Neural cell (in vitro differentiated cells): Measurements from ENCODE around the gene SH3GL1. TPM values are rescaled to one million over a fixed set of nuclear protein-coding genes. Genes with fewer than 3 reads are reported as not detected.

Source experiments
- H2AFZ ChIP-seq: fragments of 200-600, 300-800 bp; sonication (generic), shearing (Covaris generic); 2 replicates; pipeline ENCODE4 v1.6.0; 2014; ENCODE audit warnings: low read depth, mild to moderate bottlenecking, antibody characterized with exemption, low read length, moderate library complexity
- H3F3A ChIP-seq: fragments of 200-600 bp; shearing (Covaris generic); 2 replicates; pipeline ENCODE4 v1.6.1; 2016; ENCODE audit warnings: mild to moderate bottlenecking, moderate library complexity, mixed read lengths, antibody characterized with exemption, low read length; ENCODE audit not compliant: insufficient read depth, poor library complexity, severe bottlenecking
- H3K27ac ChIP-seq: fragments of 200-600, 300-800 bp; sonication (generic), shearing (Covaris generic); 2 replicates; pipeline ENCODE4 v1.5.1; 2014; ENCODE audit warnings: mild to moderate bottlenecking, low read length, moderate library complexity
- H3K27me3 ChIP-seq: fragments of 300-800, 200-600 bp; sonication (generic), shearing (Covaris generic); 2 replicates; pipeline ENCODE4 v1.6.0; 2014; ENCODE audit warnings: mild to moderate bottlenecking, low read depth, low read length, moderate library complexity; ENCODE audit not compliant: insufficient read depth
- H3K36me3 ChIP-seq: fragments of 300-800, 200-600 bp; sonication (generic), shearing (Covaris generic); 2 replicates; pipeline ENCODE4 v1.5.1; 2014; ENCODE audit warnings: mild to moderate bottlenecking, antibody characterized with exemption, low read length, moderate library complexity; ENCODE audit not compliant: insufficient read depth
- H3K4me2 ChIP-seq: fragments of 300-800, 200-600 bp; sonication (generic), shearing (Covaris generic); 2 replicates; pipeline ENCODE4 v1.6.0; 2014; ENCODE audit warnings: mild to moderate bottlenecking, low read length
- H3K4me3 ChIP-seq: fragments of 300-800, 200-600 bp; sonication (generic), shearing (Covaris generic); 2 replicates; pipeline ENCODE4 v1.5.1; 2014; ENCODE audit warnings: mild to moderate bottlenecking, low read length, moderate library complexity
- H3K79me2 ChIP-seq: fragments of 200-600 bp; shearing (Covaris generic); replicated peaks from 2 replicates; pipeline ENCODE4 v1.6.0; 2014; ENCODE audit warnings: mild to moderate bottlenecking, low read length, moderate library complexity; ENCODE audit not compliant: insufficient read depth
- H3K9ac ChIP-seq: fragments of 300-800, 200-600 bp; sonication (generic), shearing (Covaris generic); 2 replicates; pipeline ENCODE4 v1.6.1; 2016; ENCODE audit warnings: mild to moderate bottlenecking, low read length, mixed read lengths
- H3K9me2 ChIP-seq: fragments of 200-600 bp; shearing (Covaris generic); 2 replicates; pipeline ENCODE4 v1.6.1; 2016; ENCODE audit warnings: mild to moderate bottlenecking, low read length, mixed read lengths; ENCODE audit not compliant: insufficient read depth
- H3K9me3 ChIP-seq: fragments of 200-600, 300-800 bp; sonication (generic), shearing (Covaris generic); 2 replicates; pipeline ENCODE4 v1.6.1; 2016; ENCODE audit warnings: mild to moderate bottlenecking, mixed run types, low read length, moderate library complexity, mixed read lengths
- H4K20me1 ChIP-seq: fragments of 200-600 bp; shearing (Covaris generic); 2 replicates; pipeline ENCODE4 v1.6.1; 2016; ENCODE audit warnings: mild to moderate bottlenecking, mixed run types; ENCODE audit not compliant: insufficient read depth
- CTCF ChIP-seq: fragments of 450-650 bp; IDR thresholded peaks from 2 replicates; pipeline ENCODE4 v1.5.1; 2014; ENCODE audit warnings: antibody characterized with exemption, mild to moderate bottlenecking, moderate library complexity; ENCODE audit not compliant: poor library complexity, severe bottlenecking
- EP300 ChIP-seq: fragments of 450-650 bp; conservative IDR thresholded peaks from 2 replicates; pipeline ENCODE4 v1.6.1; 2014; ENCODE audit warnings: antibody characterized with exemption, mild to moderate bottlenecking, moderate library complexity; ENCODE audit not compliant: poor library complexity, severe bottlenecking
- EZH2 ChIP-seq: fragments of 200-600, 300-800 bp; shearing (Covaris generic), sonication (generic); IDR thresholded peaks from 2 replicates; pipeline ENCODE4 v1.6.1; 2014; ENCODE audit warnings: antibody characterized with exemption, low read length, borderline replicate concordance, mild to moderate bottlenecking; ENCODE audit not compliant: insufficient read depth, poor library complexity, severe bottlenecking
- MXI1 ChIP-seq: fragments of 450-650 bp; conservative IDR thresholded peaks from 2 replicates; pipeline ENCODE4 v1.6.1; 2014; ENCODE audit warnings: antibody characterized with exemption, mild to moderate bottlenecking; ENCODE audit not compliant: poor library complexity, severe bottlenecking
- POLR2AphosphoS5 ChIP-seq: IDR thresholded peaks from 2 replicates; pipeline ENCODE4 v1.6.1; 2012
- RAD21 ChIP-seq: fragments of 450-650 bp; conservative IDR thresholded peaks from 2 replicates; pipeline ENCODE4 v1.6.1; 2014; ENCODE audit warnings: antibody characterized with exemption, mild to moderate bottlenecking, moderate library complexity
- REST ChIP-seq: IDR thresholded peaks from 2 replicates; pipeline ENCODE4 v1.6.1; 2012; ENCODE audit warnings: borderline replicate concordance
- SMC3 ChIP-seq: fragments of 450-650 bp; conservative IDR thresholded peaks from 2 replicates; pipeline ENCODE4 v1.6.1; 2014; ENCODE audit warnings: antibody characterized with exemption, mild to moderate bottlenecking, moderate library complexity; ENCODE audit not compliant: poor library complexity
- TAF1 ChIP-seq: IDR thresholded peaks from 2 replicates; pipeline ENCODE4 v1.6.1; 2012; ENCODE audit warnings: low read depth
- polyA plus RNA-seq: library from polyadenylated mRNA; depleted of rRNA; stranded (reverse); fragments of >200 nt; gene quantifications from 2 replicates; pipeline ENCODE4 v1.2.3, GENCODE V29; 2014

Gene SH3GL1
- polyA plus RNA-seq, 1 donor from 2014 or later: 25.2 TPM

GRCh38 chr19:4442819-4443146 is 42.4 kb upstream of the SH3GL1 start:
- no peaks in the 10 kb centered on the region for H4K20me1 ChIP-seq
- TF ChIP-seq SMC3: no peak
- TF ChIP-seq EZH2: no peak
- TF ChIP-seq POLR2AphosphoS5: no peak
- TF ChIP-seq EP300: no peak
- no peak for TF ChIP-seq RAD21
- no peak for TF ChIP-seq REST
- no peak for TF ChIP-seq MXI1
- TF ChIP-seq TAF1: no peak
- no peak for TF ChIP-seq CTCF
- no peak overlapping the region for H3K27ac ChIP-seq
- H3K9me3 ChIP-seq: no peaks in the 10 kb centered on the region
- no peak overlapping the region for H3K4me3 ChIP-seq
- no peaks in the 10 kb centered on the region for H3K36me3 ChIP-seq
- H3K27me3 ChIP-seq: no peaks in the 10 kb centered on the region
- H3K79me2 ChIP-seq: no peaks in the 10 kb centered on the region
- H3F3A ChIP-seq: no peaks in the 10 kb centered on the region
- no peak overlapping the region for H3K9ac ChIP-seq
- H3K4me2 ChIP-seq: no peak overlapping the region
- no peaks in the 10 kb centered on the region for H3K9me2 ChIP-seq
- no peak overlapping the region for H2AFZ ChIP-seq

- no peak for TF ChIP-seq EP300
- no peak for TF ChIP-seq TAF1
- TF ChIP-seq MXI1: no peak
- TF ChIP-seq SMC3: no peak
- TF ChIP-seq RAD21: no peak
- TF ChIP-seq EZH2: no peak
- TF ChIP-seq REST: no peak
- TF ChIP-seq POLR2AphosphoS5: no peak
- no peak for TF ChIP-seq CTCF
- Histone ChIP-seq H2AFZ (no peak overlapping the region), H3K4me3 (no peak overlapping the region), H3K9me3 (no peaks in the 10 kb centered on the region), H4K20me1 (no peaks in the 10 kb centered on the region), H3K9ac (no peak overlapping the region), H3K36me3 (no peaks in the 10 kb centered on the region), H3K9me2 (no peaks in the 10 kb centered on the region), H3K79me2 (no peaks in the 10 kb centered on the region), H3F3A (no peaks in the 10 kb centered on the region), H3K4me2 (no peak overlapping the region), H3K27me3 (no peaks in the 10 kb centered on the region), H3K27ac (no peak overlapping the region)
Observed at GRCh38 chr19:4441994-4442818, 41.9 kb upstream of the SH3GL1 start.
